NAMALWA (cell line): ENCODE results near the gene HILPDA.
A peak's percentile ranks its signal among the peaks of the same experiment; 100 is the strongest.
"Not testable (repeated sequence)": the region's sequence is repeated elsewhere in the genome, so short reads cannot be mapped to it uniquely, and the experiment has no call there.

Experiments
- DNase-seq: peaks from one replicate; pipeline ENCODE4 v3.0.0-alpha.2; 2015; ENCODE audit warnings: low spot score

HILPDA gene

DNA sequence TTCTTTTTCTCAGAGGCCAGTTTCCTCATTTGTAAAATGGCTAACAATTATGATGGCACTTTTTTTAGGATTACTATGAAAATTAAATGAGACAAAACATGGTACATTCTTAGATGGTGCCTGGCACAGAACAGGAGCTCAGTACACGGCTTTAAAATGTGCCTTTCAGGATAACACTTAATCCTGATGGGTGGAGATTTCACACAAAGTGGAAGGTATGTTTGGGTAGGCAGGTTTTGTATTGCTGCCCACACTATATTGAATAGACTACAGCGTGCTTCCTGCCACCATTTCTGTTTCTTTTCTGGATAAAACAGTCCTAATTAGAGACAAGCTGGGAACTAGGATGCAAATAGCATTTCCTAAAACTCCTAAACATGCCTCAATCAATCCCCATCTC is 23.9 kb upstream of the HILPDA start:
- DNase-seq: no peak

DNA sequence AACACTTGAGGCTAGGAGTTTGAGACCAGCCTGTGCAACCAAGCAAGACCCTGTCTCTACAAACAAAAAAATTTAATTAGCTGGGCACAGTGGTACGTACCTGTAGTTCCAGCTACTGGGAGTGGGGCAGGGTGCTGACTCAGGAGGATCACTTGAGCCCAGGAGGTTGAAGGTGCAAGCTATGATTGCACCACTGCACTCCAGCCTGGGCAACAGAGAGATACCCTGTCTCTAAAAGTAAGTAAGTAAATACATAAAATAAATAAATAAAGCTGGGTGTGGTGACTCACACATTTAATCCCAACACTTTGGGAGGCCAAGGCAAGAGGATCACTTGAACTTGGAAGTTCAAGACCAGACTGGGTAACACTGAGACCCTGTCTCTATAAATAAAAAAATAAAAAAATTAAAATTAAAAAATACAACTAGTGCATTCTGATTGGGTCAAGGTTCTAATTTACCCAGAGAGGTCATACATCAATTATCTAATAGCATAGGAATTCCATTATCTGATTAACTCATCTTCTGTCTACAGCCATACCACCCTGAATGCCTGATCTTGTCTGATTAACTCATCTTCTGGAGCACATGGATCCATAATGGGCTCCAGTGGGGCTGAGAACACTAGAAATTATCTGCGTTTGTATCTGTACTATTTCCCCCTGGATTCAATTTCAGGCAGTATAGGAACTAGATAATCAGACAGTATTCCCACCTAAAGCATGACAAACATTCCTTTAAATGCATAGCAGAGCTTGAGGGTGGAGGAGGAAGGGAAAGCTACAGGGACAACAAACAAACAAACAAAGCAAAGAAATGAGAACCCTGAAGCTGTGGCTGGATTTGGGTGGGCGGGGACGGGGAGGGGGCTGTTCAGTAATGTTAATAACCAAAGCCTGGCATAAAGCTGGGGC is 21.0 kb upstream of the HILPDA start:
- DNase-seq: no peak

- no peak for DNase-seq
Measured at GRCh38 chr7:128435327-128435686, 20.4 kb upstream of the HILPDA start.

- peak; percentile 46 for DNase-seq
Measured at GRCh38 chr7:128437426-128438332, 18.0 kb upstream of the HILPDA start.

- no peak for DNase-seq
Measured at GRCh38 chr7:128442356-128442755, 13.3 kb upstream of the HILPDA start.

DNA sequence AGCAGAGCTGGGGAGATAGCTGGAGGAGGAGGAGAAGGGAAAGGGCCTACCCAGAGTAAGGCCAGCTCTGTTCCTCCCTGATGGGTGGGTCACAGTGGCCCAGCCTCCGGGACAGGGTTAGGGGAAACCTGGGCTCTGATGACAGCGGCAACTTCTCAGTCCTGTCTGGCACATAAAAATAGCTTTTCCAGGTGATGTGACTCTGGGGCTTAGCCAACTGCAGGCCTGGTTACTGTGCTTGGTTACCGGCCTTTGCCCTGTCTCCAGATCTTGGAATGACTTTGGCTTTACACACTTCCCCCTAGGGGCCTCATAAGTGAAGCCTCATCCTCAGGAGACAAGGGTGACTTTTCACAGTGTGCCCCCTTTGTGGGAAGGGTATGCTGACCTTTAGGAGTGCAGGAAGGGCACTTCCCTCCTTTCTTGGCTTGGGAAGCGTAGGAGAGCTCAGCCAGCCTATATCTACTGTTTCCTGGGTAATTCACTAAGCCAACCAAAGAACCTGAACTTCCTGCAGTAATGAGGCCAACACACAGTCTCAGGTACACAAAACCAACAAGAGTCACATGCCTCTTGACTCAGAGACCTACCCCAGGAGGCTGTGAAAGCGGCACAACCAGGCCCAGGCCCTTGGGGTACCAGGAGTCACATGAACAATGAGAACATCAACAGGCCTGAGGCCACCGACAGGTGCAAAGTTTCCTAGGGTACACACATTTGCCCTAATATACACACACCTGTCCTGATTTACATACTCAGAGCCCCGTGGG is 11.7 kb upstream of the HILPDA start:
- DNase-seq: no peak

DNA sequence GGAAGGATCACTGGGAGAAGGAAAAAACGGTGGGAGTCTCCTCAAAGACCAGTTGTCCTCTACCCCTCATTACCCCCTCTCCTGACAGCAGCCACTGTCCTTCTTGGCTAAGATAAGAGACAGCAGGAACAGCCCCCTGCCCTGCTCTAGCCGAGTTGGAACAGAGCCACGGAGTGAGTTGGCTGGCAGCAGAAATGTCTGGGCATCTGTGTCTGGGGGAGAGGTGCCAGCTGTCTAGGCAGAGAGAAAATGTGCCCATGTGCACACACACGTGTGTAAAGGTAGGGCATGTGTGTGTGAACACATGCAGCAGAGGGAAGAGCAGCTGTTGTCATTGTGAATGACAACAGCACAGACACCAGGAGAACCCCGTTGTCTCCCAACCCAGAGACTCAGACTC is 9.4 kb upstream of the HILPDA start:
- no peak for DNase-seq

- no peak for DNase-seq
Measured at GRCh38 chr7:128447941-128448564, 7.6 kb upstream of the HILPDA start.

DNA sequence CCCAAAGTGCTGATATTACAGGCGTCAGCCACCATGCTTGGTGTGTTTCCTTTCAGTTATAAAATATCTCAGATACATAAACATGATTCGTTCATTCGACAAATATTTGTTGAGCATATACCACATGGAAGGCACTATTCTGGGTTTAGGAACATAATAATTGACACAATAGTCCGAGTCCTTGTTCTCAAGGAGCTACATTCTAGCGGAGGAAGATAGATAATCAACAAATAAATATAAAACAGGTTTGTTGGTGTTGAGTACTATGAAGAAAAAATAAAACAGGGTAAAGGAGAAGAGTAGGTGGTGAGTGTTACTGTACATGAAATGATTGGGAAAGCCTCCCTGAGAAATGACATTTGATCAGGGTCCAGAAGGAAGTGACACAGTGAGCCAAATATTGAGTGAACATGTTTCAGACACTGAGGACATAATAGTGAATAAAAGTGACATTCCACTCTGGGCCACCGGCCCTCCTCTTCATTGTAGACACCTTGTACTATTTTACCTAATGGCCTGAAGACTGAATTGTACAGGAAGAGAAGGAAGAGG is 6.9 kb upstream of the HILPDA start:
- no peak for DNase-seq

- DNase-seq: no peak
Measured at GRCh38 chr7:128450409-128450808, 5.3 kb upstream of the HILPDA start.

DNA sequence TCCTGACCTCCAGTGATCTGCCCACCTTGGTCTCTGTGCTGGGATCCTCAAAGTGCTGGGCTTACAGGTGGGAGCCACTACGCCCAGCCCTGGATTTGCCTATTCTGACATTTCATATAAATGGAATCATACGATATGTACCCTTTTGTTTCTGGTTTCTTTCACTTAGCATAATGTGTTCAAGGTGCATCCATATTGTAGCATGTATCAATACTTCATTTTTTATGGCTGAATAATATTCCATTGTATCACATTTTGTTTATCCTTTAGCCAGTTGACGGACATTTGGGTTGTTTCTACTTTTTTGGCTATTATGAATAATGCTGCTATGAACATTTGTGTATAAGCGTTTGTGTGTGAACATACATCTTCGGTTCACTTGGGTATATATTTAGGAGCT is 4.8 kb upstream of the HILPDA start:
- no peak for DNase-seq

DNA sequence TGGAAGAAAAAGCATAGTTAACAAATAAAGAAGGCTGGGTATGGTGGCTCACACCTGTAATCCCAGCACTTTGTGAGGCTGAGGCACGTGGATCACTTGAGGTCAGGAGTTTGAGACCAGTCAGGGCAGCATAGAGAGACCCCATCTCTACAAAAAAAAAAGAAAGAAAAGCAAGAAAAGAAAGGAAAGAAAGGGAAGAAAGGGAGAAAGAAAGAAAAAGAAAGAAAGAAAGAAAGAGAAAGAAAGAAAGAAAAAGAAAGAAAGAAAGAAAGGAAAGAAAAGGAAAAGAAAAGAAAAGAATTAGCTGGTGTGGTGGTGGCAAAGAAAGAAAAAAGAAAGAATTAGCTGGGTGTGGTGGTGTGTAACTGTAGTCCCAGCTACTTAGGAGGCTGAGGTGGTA is 3.1 kb upstream of the HILPDA start:
- no peak for DNase-seq

GRCh38 chr7:128453836-128454804 is 1.6 kb upstream of the HILPDA start:
- DNase-seq: no peak

GRCh38 chr7:128454808-128455542 is 703 bp upstream of the HILPDA start:
- peak; percentile 75 for DNase-seq

DNA sequence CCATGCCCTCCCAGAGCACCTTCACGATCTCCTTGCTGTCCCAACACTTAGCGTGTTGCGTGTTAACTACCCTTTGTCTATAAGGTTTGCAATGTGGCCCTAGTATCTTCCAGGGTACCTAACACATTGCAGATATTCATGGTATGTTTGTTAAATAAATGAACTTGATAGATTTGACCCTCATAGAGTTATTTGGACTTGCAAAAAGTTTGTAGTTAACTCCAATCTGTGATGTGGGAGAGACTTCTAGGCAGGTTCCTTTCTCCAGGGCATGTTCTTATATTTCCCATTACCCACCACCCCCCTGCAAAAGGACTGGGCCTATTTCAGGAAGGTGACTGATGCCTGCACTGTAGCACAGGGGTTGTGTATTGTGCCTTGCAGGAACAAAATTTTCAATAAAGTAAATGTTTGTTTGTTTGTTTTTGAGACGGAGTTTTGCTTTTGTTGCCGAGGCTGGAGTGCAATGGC is 612 bp downstream of the HILPDA start:
- peak; percentile 60 for DNase-seq

DNA sequence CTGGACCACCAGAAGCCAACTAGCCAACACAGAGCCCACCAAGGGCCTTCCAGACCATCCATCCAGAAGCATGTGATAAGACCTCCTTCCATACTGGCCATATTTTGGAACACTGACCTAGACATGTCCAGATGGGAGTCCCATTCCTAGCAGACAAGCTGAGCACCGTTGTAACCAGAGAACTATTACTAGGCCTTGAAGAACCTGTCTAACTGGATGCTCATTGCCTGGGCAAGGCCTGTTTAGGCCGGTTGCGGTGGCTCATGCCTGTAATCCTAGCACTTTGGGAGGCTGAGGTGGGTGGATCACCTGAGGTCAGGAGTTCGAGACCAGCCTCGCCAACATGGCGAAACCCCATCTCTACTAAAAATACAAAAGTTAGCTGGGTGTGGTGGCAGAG is 1.7 kb downstream of the HILPDA start:
- not testable (repeated sequence) for DNase-seq

GRCh38 chr7:128458956-128459355 is 3.3 kb downstream of the HILPDA start:
- no peak for DNase-seq

GRCh38 chr7:128459394-128459878 is 3.8 kb downstream of the HILPDA start:
- DNase-seq: peak; percentile 94

- no peak for DNase-seq
Measured at GRCh38 chr7:128462460-128462859, 6.8 kb downstream of the HILPDA start.
